GM12892 (cell line): Measurements from ENCODE around the gene DNAJB14.

Experiments used
- POLR2A ChIP-seq: IDR thresholded peaks from 2 replicates; pipeline ENCODE4 v1.6.1; 2011; ENCODE audit warnings: low read depth, low read length, control low read depth
- TAF1 ChIP-seq: IDR thresholded peaks from 2 replicates; pipeline ENCODE4 v1.6.1; 2011; ENCODE audit warnings: low read depth, mild to moderate bottlenecking, control low read depth, low read length, borderline replicate concordance

DNA sequence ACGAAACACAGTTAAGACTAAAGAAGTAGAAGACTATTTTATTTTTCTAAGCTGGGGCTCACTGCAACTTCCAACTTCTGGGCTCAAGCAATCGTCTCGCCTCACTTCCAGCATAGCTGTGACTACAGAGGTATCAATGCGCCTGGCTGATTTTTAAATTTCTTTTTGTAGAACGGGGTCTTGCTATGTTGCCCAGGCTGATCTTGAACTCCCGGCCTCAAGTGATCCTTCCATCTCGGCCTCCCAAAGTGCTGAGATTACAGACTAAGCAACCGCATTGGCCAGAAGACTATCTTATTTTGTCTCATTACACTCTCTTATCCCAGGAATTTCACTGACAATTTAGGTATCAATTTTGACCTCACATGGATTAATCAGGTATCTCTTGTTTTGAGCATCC, 53.4 kb downstream of the DNAJB14 start:
- TF ChIP-seq POLR2A (no peak), TAF1 (no peak)
